DND-41 (cell line): ENCODE measurements around the gene MEIOB.

Experiments
- ATAC-seq: fragments of 200-7000 bp; cut with Tn5 transposase; 3 replicates; pipeline ENCODE4 v1.9.1; 2021; ENCODE audit warnings: low read depth; ENCODE audit not compliant: insufficient read depth
- DNase-seq: peaks from one replicate; pipeline ENCODE4 v3.0.0-alpha.2; 2020
- H2AFZ ChIP-seq: 2 replicates; pipeline ENCODE4 v1.6.0; 2012; ENCODE audit warnings: low read depth, low read length
- H3K27ac ChIP-seq: 2 replicates; pipeline ENCODE4 v1.5.1; 2012; ENCODE audit warnings: low read length, inconsistent platforms
- H3K27me3 ChIP-seq: fragments of 200-600 bp; sonication (generic); 2 replicates; pipeline ENCODE4 v1.6.0; 2012; ENCODE audit warnings: low read length, mild to moderate bottlenecking, inconsistent platforms; ENCODE audit not compliant: insufficient read depth, poor library complexity
- H3K36me3 ChIP-seq: 2 replicates; pipeline ENCODE4 v1.5.1; 2012; ENCODE audit warnings: low read length, inconsistent platforms; ENCODE audit not compliant: insufficient read depth
- H3K4me1 ChIP-seq: 2 replicates; pipeline ENCODE4 v1.5.1; 2012; ENCODE audit warnings: mild to moderate bottlenecking, low read length; ENCODE audit not compliant: insufficient read depth
- H3K4me2 ChIP-seq: 2 replicates; pipeline ENCODE4 v1.6.0; 2012; ENCODE audit warnings: mild to moderate bottlenecking, moderate library complexity, low read length, inconsistent platforms; ENCODE audit not compliant: insufficient read depth
- H3K4me3 ChIP-seq, 2 experiments: fragments of 200-600 bp in 1 of 2; shearing (Covaris generic) in 1 of 2; 2 replicates each; pipeline ENCODE4 v1.5.1; 2012 to 2016; ENCODE audit warnings: inconsistent platforms in 2 of 2, low read length in 2 of 2, mild to moderate bottlenecking in 2 of 2, low read depth in 1 of 2, moderate library complexity in 1 of 2
- H3K79me2 ChIP-seq: 2 replicates; pipeline ENCODE4 v1.6.0; 2012; ENCODE audit warnings: low read length, inconsistent platforms; ENCODE audit not compliant: insufficient read depth
- H3K9ac ChIP-seq: 2 replicates; pipeline ENCODE4 v1.6.0; 2012; ENCODE audit warnings: low read depth, mild to moderate bottlenecking, inconsistent platforms, low read length, moderate library complexity
- H3K9me3 ChIP-seq: 2 replicates; pipeline ENCODE4 v1.5.1; 2012; ENCODE audit warnings: low read length, moderate library complexity, mild to moderate bottlenecking, inconsistent platforms; ENCODE audit not compliant: insufficient read depth, severe bottlenecking
- H4K20me1 ChIP-seq: 2 replicates; pipeline ENCODE4 v1.6.0; 2012; ENCODE audit warnings: low read length; ENCODE audit not compliant: insufficient read depth
- EZH2 ChIP-seq: IDR thresholded peaks from 3 replicates; pipeline ENCODE4 v1.6.1; 2012; ENCODE audit warnings: borderline replicate concordance, low read depth, mild to moderate bottlenecking, moderate library complexity, low read length, inconsistent platforms; ENCODE audit not compliant: severe bottlenecking
- TF ChIP-seq, protein P1 (sequence below): IDR thresholded peaks from 2 replicates; pipeline ENCODE4 v1.5.1; 2012; ENCODE audit warnings: borderline replicate concordance, low read length, moderate library complexity, mild to moderate bottlenecking; ENCODE audit not compliant: poor library complexity, severe bottlenecking; ENCODE audit errors: extremely low read depth

MEIOB gene

DNA sequence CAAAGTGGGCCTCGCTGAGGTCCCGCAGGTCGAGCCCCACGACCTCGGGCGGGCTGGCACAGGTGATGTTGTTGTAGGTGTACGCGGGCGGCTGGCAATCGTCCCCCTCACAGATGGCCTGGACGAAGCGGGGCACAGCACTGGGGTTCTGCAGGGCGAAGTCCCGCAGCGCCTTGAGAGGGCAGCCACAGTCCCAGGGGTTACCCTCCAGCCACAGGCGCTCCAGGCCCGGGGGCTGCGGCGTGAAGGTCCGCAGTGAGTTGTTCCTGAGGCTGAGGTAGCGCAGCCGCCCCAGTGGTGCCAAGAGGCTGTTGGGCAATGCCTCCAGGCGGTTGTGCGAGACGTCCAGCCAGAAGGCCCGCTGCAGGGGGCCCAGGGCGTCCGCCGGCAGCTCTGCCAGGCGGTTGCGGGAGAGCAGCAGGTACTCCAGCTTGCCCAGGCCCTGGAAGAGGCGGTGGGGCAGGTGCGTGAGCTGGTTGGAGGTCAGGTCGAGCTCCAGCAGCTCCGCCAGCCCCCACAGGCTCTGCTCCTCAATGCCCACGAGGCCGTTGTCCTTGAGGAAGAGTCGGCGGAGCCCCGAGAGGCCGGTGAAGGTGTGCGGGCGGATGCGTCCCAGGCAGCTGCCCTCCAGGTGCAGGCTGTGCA lies 81.2 kb downstream of the MEIOB start:
- H3K27ac ChIP-seq = no peak overlapping the region
- TF ChIP-seq, protein P1, sequence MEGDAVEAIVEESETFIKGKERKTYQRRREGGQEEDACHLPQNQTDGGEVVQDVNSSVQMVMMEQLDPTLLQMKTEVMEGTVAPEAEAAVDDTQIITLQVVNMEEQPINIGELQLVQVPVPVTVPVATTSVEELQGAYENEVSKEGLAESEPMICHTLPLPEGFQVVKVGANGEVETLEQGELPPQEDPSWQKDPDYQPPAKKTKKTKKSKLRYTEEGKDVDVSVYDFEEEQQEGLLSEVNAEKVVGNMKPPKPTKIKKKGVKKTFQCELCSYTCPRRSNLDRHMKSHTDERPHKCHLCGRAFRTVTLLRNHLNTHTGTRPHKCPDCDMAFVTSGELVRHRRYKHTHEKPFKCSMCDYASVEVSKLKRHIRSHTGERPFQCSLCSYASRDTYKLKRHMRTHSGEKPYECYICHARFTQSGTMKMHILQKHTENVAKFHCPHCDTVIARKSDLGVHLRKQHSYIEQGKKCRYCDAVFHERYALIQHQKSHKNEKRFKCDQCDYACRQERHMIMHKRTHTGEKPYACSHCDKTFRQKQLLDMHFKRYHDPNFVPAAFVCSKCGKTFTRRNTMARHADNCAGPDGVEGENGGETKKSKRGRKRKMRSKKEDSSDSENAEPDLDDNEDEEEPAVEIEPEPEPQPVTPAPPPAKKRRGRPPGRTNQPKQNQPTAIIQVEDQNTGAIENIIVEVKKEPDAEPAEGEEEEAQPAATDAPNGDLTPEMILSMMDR = no peak
- no peak for TF ChIP-seq EZH2
- H3K9ac ChIP-seq = no peak overlapping the region
- peaks cover 55% of the 10 kb centered on the region for H3K36me3 ChIP-seq
- no peak overlapping the region for H3K4me3 ChIP-seq
- no peak for DNase-seq
- H3K9me3 ChIP-seq = no peaks in the 10 kb centered on the region
- no peak overlapping the region for H3K4me2 ChIP-seq
- no peak overlapping the region for H2AFZ ChIP-seq
- peaks cover 57% of the 10 kb centered on the region for H4K20me1 ChIP-seq
- peaks cover 4% of the 10 kb centered on the region for H3K4me1 ChIP-seq
- H3K27me3 ChIP-seq = no peaks in the 10 kb centered on the region
- H3K79me2 ChIP-seq = peaks cover 25% of the 10 kb centered on the region
- no peak for ATAC-seq

DNA sequence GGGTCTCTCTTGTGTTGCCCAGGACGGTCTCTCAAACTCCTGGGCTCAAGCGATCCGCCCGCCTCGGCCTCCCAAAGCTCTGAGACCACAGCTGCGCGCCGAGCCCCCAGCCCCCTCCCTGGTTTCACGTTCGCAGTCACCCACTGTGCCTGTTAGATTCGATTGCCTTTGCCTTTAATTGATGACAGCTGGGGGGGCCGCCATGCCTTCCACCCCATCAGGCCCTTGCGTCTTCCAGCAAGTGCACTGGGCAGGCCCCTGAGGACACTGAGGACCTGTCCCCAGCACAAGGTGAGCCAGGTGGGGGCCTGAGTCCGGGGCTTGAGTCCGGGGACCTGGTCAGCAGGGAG lies 81.7 kb downstream of the MEIOB start:
- no peak overlapping the region for H2AFZ ChIP-seq
- TF ChIP-seq, protein P1 = no peak
- H3K27me3 ChIP-seq = no peaks in the 10 kb centered on the region
- peaks cover 9% of the 10 kb centered on the region for H3K4me1 ChIP-seq
- H3K36me3 ChIP-seq = peaks cover 60% of the 10 kb centered on the region
- DNase-seq (no peak), ATAC-seq (no peak)
- no peaks in the 10 kb centered on the region for H3K9me3 ChIP-seq
- no peak overlapping the region for H3K27ac ChIP-seq
- H3K9ac ChIP-seq = no peak overlapping the region
- H4K20me1 ChIP-seq = peaks cover 62% of the 10 kb centered on the region
- H3K4me2 ChIP-seq = no peak overlapping the region
- peaks cover 30% of the 10 kb centered on the region for H3K79me2 ChIP-seq
- no peak overlapping the region for H3K4me3 ChIP-seq

DNA sequence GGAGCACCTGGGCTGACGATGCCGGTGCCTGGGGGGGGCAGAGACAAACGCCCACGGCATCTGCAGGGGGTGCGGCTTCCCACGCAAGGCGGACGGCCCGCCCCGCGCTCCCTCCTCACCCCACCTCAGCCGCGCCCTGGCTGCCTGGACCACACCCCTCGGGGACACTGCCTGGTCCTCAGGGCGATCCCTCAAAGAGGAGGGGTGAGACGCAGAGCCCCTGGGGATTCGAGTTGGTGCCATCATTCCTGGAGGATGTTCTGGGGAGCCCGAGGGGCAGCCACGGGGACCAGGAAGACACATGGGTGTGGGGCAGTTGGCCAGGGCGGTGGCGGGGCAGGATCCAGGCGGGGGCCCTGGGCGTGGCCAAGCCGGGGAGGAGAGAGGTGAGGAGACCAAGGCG lies 82.3 kb downstream of the MEIOB start:
- ATAC-seq (no peak), DNase-seq (peak; percentile 5)
- no peak overlapping the region for H3K4me2 ChIP-seq
- peaks cover 67% of the 10 kb centered on the region for H4K20me1 ChIP-seq
- H3K27me3 ChIP-seq = no peaks in the 10 kb centered on the region
- no peak overlapping the region for H3K4me3 ChIP-seq
- H3K4me1 ChIP-seq = peaks cover 15% of the 10 kb centered on the region
- TF ChIP-seq, protein P1 = no peak
- TF ChIP-seq EZH2 = no peak
- no peak overlapping the region for H2AFZ ChIP-seq
- H3K36me3 ChIP-seq = peaks cover 63% of the 10 kb centered on the region
- H3K79me2 ChIP-seq = peaks cover 36% of the 10 kb centered on the region
- no peaks in the 10 kb centered on the region for H3K9me3 ChIP-seq
- no peak overlapping the region for H3K27ac ChIP-seq
- H3K9ac ChIP-seq = no peak overlapping the region

DNA sequence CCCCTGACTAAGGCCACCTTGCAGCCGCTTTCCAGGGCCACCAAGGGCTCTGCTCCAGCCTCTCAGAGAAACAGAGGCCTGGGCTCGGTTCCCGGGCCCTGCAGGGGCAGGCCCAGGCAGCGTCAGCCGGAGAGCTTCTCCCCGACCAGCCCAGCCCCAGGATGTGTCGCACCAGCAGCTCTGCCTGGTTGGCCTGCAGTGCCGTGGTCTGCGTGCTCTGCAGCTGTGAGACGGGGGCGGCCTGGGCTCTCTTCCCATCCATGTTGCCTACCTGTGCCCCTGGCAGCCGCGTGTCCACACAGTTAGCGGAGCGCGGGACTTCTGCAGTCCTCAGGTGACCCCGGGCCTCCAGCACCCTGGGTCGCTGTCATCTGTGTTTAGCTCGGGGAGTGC lies 83.3 kb downstream of the MEIOB start:
- H3K4me3 ChIP-seq = no peak overlapping the region
- H2AFZ ChIP-seq = no peak overlapping the region
- H4K20me1 ChIP-seq = peaks cover 76% of the 10 kb centered on the region
- H3K9ac ChIP-seq = no peak overlapping the region
- no peak overlapping the region for H3K4me2 ChIP-seq
- H3K9me3 ChIP-seq = no peaks in the 10 kb centered on the region
- no peaks in the 10 kb centered on the region for H3K27me3 ChIP-seq
- H3K27ac ChIP-seq = no peak overlapping the region
- ATAC-seq (peak; percentile 18; the same call in 1 of the 3 replicates), DNase-seq (no peak)
- H3K79me2 ChIP-seq = peaks cover 45% of the 10 kb centered on the region
- peaks cover 63% of the 10 kb centered on the region for H3K36me3 ChIP-seq
- H3K4me1 ChIP-seq = peaks cover 24% of the 10 kb centered on the region
- TF ChIP-seq EZH2 = no peak
